ENCODE results near the gene GJA9. TPM values are rescaled to one million over a fixed set of nuclear protein-coding genes. Genes with fewer than 3 reads are reported as not detected.
A peak's percentile ranks its signal among the peaks of the same experiment; 100 is the strongest.
"Not testable (repeated sequence)": the region's sequence is repeated elsewhere in the genome, so short reads cannot be mapped to it uniquely, and the experiment has no call there.

Gene GJA9
- total RNA-seq, 2 donors from 2014 or later, result not detected

GRCh38 chr1:38867208-38867607 is 14.2 kb downstream of the GJA9 start:
- no peak overlapping the region for H3K27ac Mint-ChIP-seq
- H3K36me3 Mint-ChIP-seq (ENCODE audit: low read depth), result peaks cover 3% of the 10 kb centered on the region
- DNase-seq (no peak), ATAC-seq (no peak)
- H3K4me1 Mint-ChIP-seq, result peaks cover 32% of the 10 kb centered on the region
- H3K27me3 Mint-ChIP-seq, result no peaks in the 10 kb centered on the region
- H3K9me3 ChIP-seq (ENCODE audit: control insufficient read depth, low read length, poor library complexity, severe bottlenecking), result no peaks in the 10 kb centered on the region
- H3K4me3 Mint-ChIP-seq, result no peak overlapping the region

- H3K4me3 Mint-ChIP-seq, result no peak overlapping the region
- ATAC-seq (no peak), DNase-seq (no peak)
- no peak overlapping the region for H3K27ac Mint-ChIP-seq
- peaks cover 3% of the 10 kb centered on the region for H3K36me3 Mint-ChIP-seq (ENCODE audit: low read depth)
- H3K9me3 ChIP-seq (ENCODE audit: control insufficient read depth, low read length, poor library complexity, severe bottlenecking), result no peaks in the 10 kb centered on the region
- no peaks in the 10 kb centered on the region for H3K27me3 Mint-ChIP-seq
- H3K4me1 Mint-ChIP-seq, result peaks cover 29% of the 10 kb centered on the region
Measured at GRCh38 chr1:38865112-38865715, 16.2 kb downstream of the GJA9 start.

DNA sequence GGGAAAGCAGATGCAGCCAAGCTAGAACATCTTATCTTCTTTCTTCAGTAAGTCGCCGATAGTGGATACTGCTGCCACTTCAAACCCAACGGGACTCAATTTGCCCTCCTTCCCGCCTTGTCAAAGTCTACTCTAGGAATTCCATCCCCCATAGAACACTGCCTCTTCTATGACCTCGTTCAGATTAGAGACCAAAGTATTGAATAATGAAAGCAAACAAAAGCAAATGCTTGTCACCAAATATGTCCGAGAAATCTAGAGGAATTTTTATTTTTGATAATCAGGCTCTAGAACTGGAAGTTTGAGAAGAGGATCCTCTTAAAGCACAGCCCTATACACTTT is 21.0 kb downstream of the GJA9 start:
- Mint-ChIP-seq H3K4me3 (peak overlapping the region; percentile 97), H3K27ac (peak overlapping the region; percentile 94), H3K4me1 (peaks cover 36% of the 10 kb centered on the region), H3K36me3 (ENCODE audit: low read depth) (peaks cover 2% of the 10 kb centered on the region), H3K27me3 (no peaks in the 10 kb centered on the region)
- no peak for ATAC-seq
- DNase-seq, result no peak
- H3K9me3 ChIP-seq (ENCODE audit: control insufficient read depth, low read length, poor library complexity, severe bottlenecking), result no peaks in the 10 kb centered on the region

DNA sequence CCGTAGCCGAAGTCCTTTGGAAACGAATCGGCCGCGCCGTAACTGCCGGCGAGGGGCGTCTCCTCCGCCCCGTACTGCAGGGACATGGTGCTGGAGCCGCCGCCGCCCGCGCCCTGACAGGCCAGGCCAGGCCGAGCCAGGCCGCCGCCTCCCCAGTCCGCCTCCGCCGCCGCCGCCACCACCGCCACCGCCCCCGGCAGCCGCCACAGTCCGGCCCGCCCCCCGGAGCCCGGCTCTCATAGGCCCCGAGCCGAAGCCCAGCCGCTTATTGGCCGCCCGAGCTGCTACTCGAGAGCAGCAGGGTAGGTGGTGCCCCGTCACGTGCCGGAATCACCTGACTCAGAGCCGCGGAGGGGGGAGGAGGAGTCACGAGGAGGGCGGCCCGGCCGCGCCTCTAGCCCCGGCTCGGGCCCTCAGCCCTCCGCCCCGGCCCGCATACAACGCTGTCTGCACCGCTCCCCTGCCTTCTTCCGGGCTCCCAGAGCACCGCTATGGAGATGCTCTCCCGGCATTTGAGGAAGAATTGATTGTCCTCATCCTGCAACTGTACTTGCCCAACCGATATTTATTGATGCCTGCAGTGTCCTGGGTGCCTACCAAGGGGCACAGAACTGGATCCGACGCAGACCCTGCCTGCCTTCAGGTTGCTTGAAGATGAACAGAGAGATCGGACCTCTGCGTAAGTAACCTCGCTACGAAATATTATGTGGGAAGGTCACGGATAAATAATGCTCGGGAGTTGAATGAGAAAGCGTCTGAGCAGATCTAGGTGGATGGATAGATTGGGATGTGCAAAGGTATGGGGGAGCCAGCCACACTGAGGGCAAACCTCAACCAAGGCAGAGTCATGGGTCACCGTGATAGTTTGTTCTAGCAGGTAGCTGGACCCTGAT is 21.6 kb downstream of the GJA9 start, which contains the start of gene RRAGC:
RRAGC (minus strand) TSS at position 212 of the 893 bp plus-strand sequence; CDS start at position 86, 126 bp downstream.
- H3K9me3 ChIP-seq (ENCODE audit: control insufficient read depth, low read length, poor library complexity, severe bottlenecking), result no peaks in the 10 kb centered on the region
- H3K27me3 Mint-ChIP-seq, result no peaks in the 10 kb centered on the region
- ATAC-seq (peak; percentile 98), DNase-seq (peak; percentile 97)
- peak within 1 kb of the TSS; percentile 94 for H3K27ac Mint-ChIP-seq
- H3K4me3 Mint-ChIP-seq, result peak within 1 kb of the TSS; percentile 97
- H3K36me3 Mint-ChIP-seq (ENCODE audit: low read depth), result peaks cover 6% of the 10 kb centered on the region
- H3K4me1 Mint-ChIP-seq, result peaks cover 41% of the 10 kb centered on the region

- peaks cover 6% of the 10 kb centered on the region for H3K36me3 Mint-ChIP-seq (ENCODE audit: low read depth)
- DNase-seq (peak in 2 of 3 donors; percentile 20 to 31), ATAC-seq (peak; percentile 12)
- H3K4me1 Mint-ChIP-seq, result peaks cover 42% of the 10 kb centered on the region
- H3K9me3 ChIP-seq (ENCODE audit: control insufficient read depth, low read length, poor library complexity, severe bottlenecking), result no peaks in the 10 kb centered on the region
- peak overlapping the region; percentile 68 for H3K27ac Mint-ChIP-seq
- no peaks in the 10 kb centered on the region for H3K27me3 Mint-ChIP-seq
- peak overlapping the region; percentile 97 for H3K4me3 Mint-ChIP-seq
Measured at GRCh38 chr1:38858833-38859560, 22.4 kb downstream of the GJA9 start.

- Mint-ChIP-seq H3K4me3 (no peak overlapping the region), H3K27ac (peak overlapping the region; percentile 63), H3K36me3 (ENCODE audit: low read depth) (peaks cover 10% of the 10 kb centered on the region), H3K4me1 (peaks cover 29% of the 10 kb centered on the region), H3K27me3 (no peaks in the 10 kb centered on the region)
- ATAC-seq (no peak), DNase-seq (no peak)
- H3K9me3 ChIP-seq (ENCODE audit: control insufficient read depth, low read length, poor library complexity, severe bottlenecking), result no peaks in the 10 kb centered on the region
Measured at GRCh38 chr1:38852780-38853179, 28.6 kb downstream of the GJA9 start.

DNA sequence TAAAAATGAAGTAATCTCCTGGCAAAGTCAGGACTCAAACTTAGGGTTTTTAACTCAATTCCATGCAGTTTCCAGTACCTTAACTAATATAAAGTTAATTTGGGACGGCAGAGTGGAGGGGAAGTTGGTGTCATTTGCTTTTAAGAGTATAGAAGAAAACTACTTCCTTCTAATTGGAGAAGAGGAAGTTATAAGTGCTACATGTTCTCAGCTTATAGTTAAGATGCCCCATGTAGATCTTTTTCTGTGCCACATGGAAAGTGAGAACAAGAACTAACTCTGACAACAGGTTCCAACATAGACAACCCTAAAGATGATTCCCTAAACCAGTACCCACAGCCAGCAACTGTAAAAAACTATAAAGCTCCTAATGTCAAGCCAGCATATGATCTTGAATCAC is 33.3 kb downstream of the GJA9 start:
- peaks cover 23% of the 10 kb centered on the region for H3K4me1 Mint-ChIP-seq
- DNase-seq (no peak), ATAC-seq (no peak)
- H3K9me3 ChIP-seq (ENCODE audit: control insufficient read depth, low read length, poor library complexity, severe bottlenecking), result no peaks in the 10 kb centered on the region
- H3K27ac Mint-ChIP-seq, result peak overlapping the region; percentile 53
- H3K36me3 Mint-ChIP-seq (ENCODE audit: low read depth), result peaks cover 12% of the 10 kb centered on the region
- H3K27me3 Mint-ChIP-seq, result no peaks in the 10 kb centered on the region
- no peak overlapping the region for H3K4me3 Mint-ChIP-seq

GRCh38 chr1:38846210-38846609 is 35.2 kb downstream of the GJA9 start:
- DNase-seq (no peak), ATAC-seq (no peak)
- peaks cover 18% of the 10 kb centered on the region for H3K4me1 Mint-ChIP-seq
- H3K9me3 ChIP-seq (ENCODE audit: control insufficient read depth, low read length, poor library complexity, severe bottlenecking), result no peaks in the 10 kb centered on the region
- H3K4me3 Mint-ChIP-seq, result no peak overlapping the region
- peak overlapping the region; percentile 8 for H3K27ac Mint-ChIP-seq
- H3K36me3 Mint-ChIP-seq (ENCODE audit: low read depth), result peaks cover 10% of the 10 kb centered on the region
- H3K27me3 Mint-ChIP-seq, result no peaks in the 10 kb centered on the region

DNA sequence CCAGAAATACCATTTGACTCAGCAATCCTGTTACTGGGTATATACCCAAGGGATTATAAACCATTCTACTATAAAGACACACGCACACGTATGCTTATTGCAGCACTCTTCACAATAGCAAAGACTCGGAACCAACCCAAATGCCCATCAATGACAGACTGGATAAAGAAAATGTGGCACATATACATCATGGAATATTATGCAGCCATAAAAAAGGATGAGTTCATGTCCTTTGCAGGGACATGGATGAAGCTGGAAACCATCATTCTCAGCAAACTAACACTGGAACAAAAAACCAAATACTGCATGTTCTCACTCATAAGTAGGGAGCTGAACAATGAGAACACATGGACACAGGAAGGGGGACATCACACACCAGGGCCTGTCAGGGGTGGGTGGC is 36.3 kb downstream of the GJA9 start:
- peaks cover 18% of the 10 kb centered on the region for H3K4me1 Mint-ChIP-seq
- H3K36me3 Mint-ChIP-seq (ENCODE audit: low read depth); ATAC-seq; H3K9me3 ChIP-seq (ENCODE audit: control insufficient read depth, low read length, poor library complexity, severe bottlenecking); H3K27ac Mint-ChIP-seq; H3K27me3 Mint-ChIP-seq; DNase-seq; H3K4me3 Mint-ChIP-seq: not testable (repeated sequence)

GRCh38 chr1:38840281-38840680 is 41.1 kb downstream of the GJA9 start:
- Mint-ChIP-seq H3K4me1 (peaks cover 14% of the 10 kb centered on the region), H3K27me3 (no peaks in the 10 kb centered on the region), H3K36me3 (ENCODE audit: low read depth) (peaks cover 7% of the 10 kb centered on the region), H3K4me3 (no peak overlapping the region), H3K27ac (peak overlapping the region; percentile 67)
- H3K9me3 ChIP-seq (ENCODE audit: control insufficient read depth, low read length, poor library complexity, severe bottlenecking), result no peaks in the 10 kb centered on the region
- ATAC-seq (no peak), DNase-seq (no peak)

DNA sequence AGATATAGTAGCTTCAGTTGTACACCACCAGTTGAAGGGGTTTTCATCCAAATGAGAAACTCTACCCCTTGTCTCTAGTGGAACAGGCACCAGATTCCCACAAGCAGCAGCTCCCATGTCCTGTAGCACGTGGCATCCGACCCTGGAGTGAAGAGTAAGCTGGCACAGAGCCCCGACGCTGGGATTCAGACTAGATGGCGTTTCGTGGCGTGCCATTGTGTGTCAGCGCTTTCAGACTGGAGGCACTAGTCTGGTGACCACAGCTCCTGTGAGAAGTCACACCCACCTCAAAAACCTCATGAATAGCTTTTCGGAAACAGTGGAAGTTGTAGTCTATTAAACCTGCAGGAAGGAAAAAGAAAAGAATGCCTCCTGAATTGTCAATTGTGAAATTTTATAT is 42.0 kb downstream of the GJA9 start:
- peaks cover 7% of the 10 kb centered on the region for H3K36me3 Mint-ChIP-seq (ENCODE audit: low read depth)
- ATAC-seq, result no peak
- peaks cover 17% of the 10 kb centered on the region for H3K4me1 Mint-ChIP-seq

DNA sequence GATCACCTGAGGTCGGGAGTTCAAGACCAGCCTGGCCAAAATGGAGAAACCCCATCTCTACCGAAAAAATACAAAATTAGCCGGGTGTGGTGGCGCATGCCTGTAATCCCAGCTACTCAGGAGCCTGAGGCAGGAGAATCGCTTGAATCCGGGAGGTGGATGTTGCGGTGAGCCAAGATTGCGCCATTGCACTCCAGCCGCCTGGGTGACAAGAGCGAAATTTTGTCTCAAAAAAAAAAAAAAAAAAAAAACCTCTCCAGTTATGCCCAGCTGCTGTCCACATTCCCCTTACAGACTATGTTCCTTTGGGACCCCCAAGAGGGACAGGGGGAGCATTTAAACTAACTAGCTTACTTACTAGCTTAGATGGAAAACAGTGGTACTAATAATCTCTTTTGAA is 45.1 kb downstream of the GJA9 start:
- not testable (repeated sequence) for H3K27me3 Mint-ChIP-seq; DNase-seq; H3K4me3 Mint-ChIP-seq; H3K27ac Mint-ChIP-seq; H3K4me1 Mint-ChIP-seq; ATAC-seq; H3K9me3 ChIP-seq (ENCODE audit: control insufficient read depth, low read length, poor library complexity, severe bottlenecking); H3K36me3 Mint-ChIP-seq (ENCODE audit: low read depth)

More for the DNA sequence above, 42.0 kb downstream of the GJA9 start:
- Mint-ChIP-seq H3K27ac (peak overlapping the region; percentile 21), H3K27me3 (no peaks in the 10 kb centered on the region), H3K4me3 (no peak overlapping the region)
- no peaks in the 10 kb centered on the region for H3K9me3 ChIP-seq (ENCODE audit: control insufficient read depth, low read length, poor library complexity, severe bottlenecking)
- no peak for DNase-seq
